H9 (cell line): ENCODE data around the gene BPIFA1. TPM values are rescaled to one million over a fixed set of nuclear protein-coding genes. Genes with fewer than 3 reads are reported as not detected.

Experiments used
- DNase-seq: peaks from one replicate; pipeline ENCODE4 v3.0.0-alpha.2; 2017
- H2AFZ ChIP-seq: one replicate; pipeline ENCODE4 v1.6.1; 2013; ENCODE audit warnings: mild to moderate bottlenecking, low read length, control low read depth, moderate library complexity
- H2AK5ac ChIP-seq: 2 replicates; pipeline ENCODE4 v1.6.1; 2013; ENCODE audit warnings: low read length, control low read depth, mixed read lengths; ENCODE audit not compliant: insufficient read length
- H2BK120ac ChIP-seq: one replicate; pipeline ENCODE4 v1.6.1; 2013; ENCODE audit warnings: low read depth, mild to moderate bottlenecking, low read length, control low read depth, inconsistent platforms; ENCODE audit not compliant: poor library complexity, severe bottlenecking
- H2BK12ac ChIP-seq: 2 replicates; pipeline ENCODE4 v1.6.1; 2013; ENCODE audit warnings: low read length, control low read depth, mixed read lengths, low read depth; ENCODE audit not compliant: insufficient read length
- H2BK15ac ChIP-seq: 2 replicates; pipeline ENCODE4 v1.6.1; 2013; ENCODE audit warnings: low read depth, low read length, control low read depth
- H2BK20ac ChIP-seq: one replicate; pipeline ENCODE4 v1.6.1; 2013; ENCODE audit warnings: low read depth, mild to moderate bottlenecking, low read length, control low read depth, inconsistent platforms; ENCODE audit not compliant: poor library complexity, severe bottlenecking
- H2BK5ac ChIP-seq: 2 replicates; pipeline ENCODE4 v1.6.1; 2013; ENCODE audit warnings: low read length, control low read depth, mixed read lengths; ENCODE audit not compliant: insufficient read length
- H3K14ac ChIP-seq: 2 replicates; pipeline ENCODE4 v1.6.1; 2013; ENCODE audit warnings: low read length, control low read depth; ENCODE audit not compliant: insufficient read depth
- H3K18ac ChIP-seq: 2 replicates; pipeline ENCODE4 v1.6.1; 2013; ENCODE audit warnings: low read depth, mild to moderate bottlenecking, mixed read lengths, low read length, control low read depth; ENCODE audit not compliant: insufficient read length
- H3K23ac ChIP-seq: 2 replicates; pipeline ENCODE4 v1.6.1; 2013; ENCODE audit warnings: low read length, control low read depth, mixed read lengths, low read depth; ENCODE audit not compliant: insufficient read length
- H3K23me2 ChIP-seq: 2 replicates; pipeline ENCODE4 v1.6.1; 2013; ENCODE audit warnings: low read depth, mild to moderate bottlenecking, mixed read lengths, low read length, control low read depth; ENCODE audit not compliant: insufficient read length, poor library complexity, severe bottlenecking
- H3K27ac ChIP-seq: 2 replicates; pipeline ENCODE4 v1.5.1; 2013; ENCODE audit warnings: low read length, control low read depth, mixed read lengths, low read depth; ENCODE audit not compliant: insufficient read length
- H3K27me3 ChIP-seq: 2 replicates; pipeline ENCODE4 v1.6.1; 2013; ENCODE audit warnings: low read length, control low read depth, inconsistent platforms; ENCODE audit not compliant: insufficient read depth
- H3K4ac ChIP-seq: 2 replicates; pipeline ENCODE4 v1.6.1; 2013; ENCODE audit warnings: low read depth, mild to moderate bottlenecking, control low read depth, inconsistent platforms, low read length, moderate library complexity
- H3K4me1 ChIP-seq: 2 replicates; pipeline ENCODE4 v1.6.1; 2013; ENCODE audit warnings: low read length, control low read depth, inconsistent platforms; ENCODE audit not compliant: insufficient read depth
- H3K4me2 ChIP-seq: 2 replicates; pipeline ENCODE4 v1.6.1; 2013; ENCODE audit warnings: low read length, control low read depth, mixed read lengths; ENCODE audit not compliant: insufficient read length, insufficient read depth
- H3K56ac ChIP-seq: 2 replicates; pipeline ENCODE4 v1.6.1; 2013; ENCODE audit warnings: low read depth, mild to moderate bottlenecking, mixed read lengths, low read length, control low read depth; ENCODE audit not compliant: insufficient read length
- H3K79me1 ChIP-seq: 2 replicates; pipeline ENCODE4 v1.6.1; 2013; ENCODE audit warnings: low read depth, mild to moderate bottlenecking, moderate library complexity, low read length, control low read depth, inconsistent platforms; ENCODE audit not compliant: insufficient read depth, poor library complexity, severe bottlenecking
- H3K79me2 ChIP-seq: 2 replicates; pipeline ENCODE4 v1.6.1; 2013; ENCODE audit warnings: low read length, control low read depth, inconsistent platforms; ENCODE audit not compliant: insufficient read depth
- H3K9ac ChIP-seq: 2 replicates; pipeline ENCODE4 v1.6.1; 2013; ENCODE audit warnings: low read length, control low read depth, mixed read lengths; ENCODE audit not compliant: insufficient read length; ENCODE audit errors: extremely low read depth
- H3K9me3 ChIP-seq: one replicate; pipeline ENCODE4 v1.6.1; 2013; ENCODE audit warnings: low read depth, low read length, inconsistent platforms; ENCODE audit not compliant: control insufficient read depth
- H3T11ph ChIP-seq: one replicate; pipeline ENCODE4 v1.6.1; 2013; ENCODE audit warnings: mild to moderate bottlenecking, low read length, control low read depth, inconsistent platforms
- H4K20me1 ChIP-seq: one replicate; pipeline ENCODE4 v1.6.1; 2013; ENCODE audit not compliant: control insufficient read depth, insufficient read length, insufficient read depth
- H4K5ac ChIP-seq: 2 replicates; pipeline ENCODE4 v1.6.1; 2013; ENCODE audit warnings: low read depth, mild to moderate bottlenecking, mixed read lengths, low read length, control low read depth; ENCODE audit not compliant: insufficient read length
- H4K8ac ChIP-seq: replicated peaks from 2 replicates; pipeline ENCODE4 v1.6.1; 2013; ENCODE audit warnings: low read length, control low read depth, mixed read lengths, low read depth; ENCODE audit not compliant: insufficient read length
- H4K91ac ChIP-seq: 2 replicates; pipeline ENCODE4 v1.6.1; 2013; ENCODE audit warnings: low read depth, mild to moderate bottlenecking, moderate library complexity, mixed read lengths, low read length, control low read depth; ENCODE audit not compliant: insufficient read length
- H3K27ac Mint-ChIP-seq, 3 experiments: 2 replicates in 2 of 3; 3 replicates in 1 of 3; pipeline ENCODE4 v1.8.0; 2020 to 2021; ENCODE audit warnings: mixed read lengths in 3 of 3, mild to moderate bottlenecking in 1 of 3, moderate library complexity in 1 of 3
- H3K27me3 Mint-ChIP-seq: 2 replicates; pipeline ENCODE4 v1.8.0; 2021; ENCODE audit warnings: low read depth, mild to moderate bottlenecking, moderate library complexity, mixed read lengths
- H3K36me3 Mint-ChIP-seq, 3 experiments: 2 replicates in 2 of 3; 3 replicates in 1 of 3; pipeline ENCODE4 v1.8.0; 2020 to 2021; ENCODE audit warnings: low read depth in 3 of 3, mixed read lengths in 3 of 3; ENCODE audit not compliant: insufficient read depth in 1 of 3
- H3K4me1 Mint-ChIP-seq, 2 experiments: 2 replicates each; pipeline ENCODE4 v1.8.0; 2020; ENCODE audit warnings: mixed read lengths in 2 of 2
- H3K4me3 Mint-ChIP-seq, 2 experiments: 2 replicates in 1 of 2; 3 replicates in 1 of 2; pipeline ENCODE4 v1.8.0; 2020 to 2021; ENCODE audit warnings: mild to moderate bottlenecking in 2 of 2, mixed read lengths in 2 of 2, moderate library complexity in 1 of 2
- H3K9me3 Mint-ChIP-seq, 2 experiments: 2 replicates in 1 of 2; 3 replicates in 1 of 2; pipeline ENCODE4 v1.8.0; 2020; ENCODE audit warnings: mild to moderate bottlenecking in 2 of 2, mixed read lengths in 2 of 2, moderate library complexity in 1 of 2
- total RNA-seq: library from RNA; stranded (reverse); gene quantifications from 2 replicates; pipeline ENCODE4 v1.2.1, GENCODE V29; 2021
- TF ChIP-seq, protein P1 (sequence below): fragments of 200-600 bp; sonication (generic); conservative IDR thresholded peaks from 3 replicates; pipeline ENCODE4 v1.8.0; 2021; ENCODE audit warnings: antibody characterized with exemption, mild to moderate bottlenecking

The BPIFA1 gene
- total RNA-seq, 1 experiment from 2014 or later: not detected

DNA sequence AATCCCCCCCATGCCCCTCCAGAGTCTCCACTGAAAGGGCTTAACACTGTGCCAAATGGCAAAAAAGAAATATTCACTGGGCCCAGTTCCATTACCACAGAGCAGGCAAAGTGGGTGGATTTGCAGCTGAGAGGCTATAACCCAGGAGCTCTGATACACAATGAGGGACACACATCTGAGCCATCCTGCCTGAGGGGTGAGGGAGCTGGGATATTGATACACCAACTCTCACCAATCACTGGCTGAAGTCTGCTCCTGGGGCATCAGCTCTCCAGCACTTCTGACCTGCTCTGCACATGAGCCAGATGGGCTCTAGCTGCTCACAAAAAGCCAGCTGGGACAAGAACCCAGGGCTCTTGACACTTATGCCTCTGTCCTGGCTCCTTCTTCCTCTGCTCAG lies 52.1 kb downstream of the BPIFA1 start:
- peaks cover 20% of the 10 kb centered on the region for H3K27me3 Mint-ChIP-seq
- no peak for DNase-seq
- H3K4me3 Mint-ChIP-seq: no peak overlapping the region

More for the DNA sequence above, 52.1 kb downstream of the BPIFA1 start:
- H2BK20ac ChIP-seq: no peak overlapping the region
- H4K91ac ChIP-seq: no peak overlapping the region
- peaks cover 7 to 12% of the 10 kb centered on the region in 2 experiments for H3K4me1 Mint-ChIP-seq
- H3K4ac ChIP-seq: no peak overlapping the region
- H3K56ac ChIP-seq: no peak overlapping the region
- H3T11ph ChIP-seq: no peak overlapping the region
- no peak overlapping the region for H4K8ac ChIP-seq
- no peak overlapping the region for H3K14ac ChIP-seq
- H3K27ac Mint-ChIP-seq: no peak overlapping the region
- H3K36me3 Mint-ChIP-seq: no peaks in the 10 kb centered on the region
- TF ChIP-seq, protein P1, sequence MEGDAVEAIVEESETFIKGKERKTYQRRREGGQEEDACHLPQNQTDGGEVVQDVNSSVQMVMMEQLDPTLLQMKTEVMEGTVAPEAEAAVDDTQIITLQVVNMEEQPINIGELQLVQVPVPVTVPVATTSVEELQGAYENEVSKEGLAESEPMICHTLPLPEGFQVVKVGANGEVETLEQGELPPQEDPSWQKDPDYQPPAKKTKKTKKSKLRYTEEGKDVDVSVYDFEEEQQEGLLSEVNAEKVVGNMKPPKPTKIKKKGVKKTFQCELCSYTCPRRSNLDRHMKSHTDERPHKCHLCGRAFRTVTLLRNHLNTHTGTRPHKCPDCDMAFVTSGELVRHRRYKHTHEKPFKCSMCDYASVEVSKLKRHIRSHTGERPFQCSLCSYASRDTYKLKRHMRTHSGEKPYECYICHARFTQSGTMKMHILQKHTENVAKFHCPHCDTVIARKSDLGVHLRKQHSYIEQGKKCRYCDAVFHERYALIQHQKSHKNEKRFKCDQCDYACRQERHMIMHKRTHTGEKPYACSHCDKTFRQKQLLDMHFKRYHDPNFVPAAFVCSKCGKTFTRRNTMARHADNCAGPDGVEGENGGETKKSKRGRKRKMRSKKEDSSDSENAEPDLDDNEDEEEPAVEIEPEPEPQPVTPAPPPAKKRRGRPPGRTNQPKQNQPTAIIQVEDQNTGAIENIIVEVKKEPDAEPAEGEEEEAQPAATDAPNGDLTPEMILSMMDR: no peak
- H3K9me3 ChIP-seq: no peaks in the 10 kb centered on the region
- no peaks in the 10 kb centered on the region for H3K23me2 ChIP-seq
- no peak overlapping the region for H3K27ac ChIP-seq
- no peak overlapping the region for H2BK12ac ChIP-seq
- H3K79me1 ChIP-seq: no peaks in the 10 kb centered on the region
- no peak overlapping the region for H2BK120ac ChIP-seq
- H3K23ac ChIP-seq: no peak overlapping the region
- no peak overlapping the region for H2AK5ac ChIP-seq
- H4K5ac ChIP-seq: no peak overlapping the region
- H2BK15ac ChIP-seq: no peak overlapping the region
- no peaks in the 10 kb centered on the region for H3K4me1 ChIP-seq
- H3K9me3 Mint-ChIP-seq: no peaks in the 10 kb centered on the region
- no peaks in the 10 kb centered on the region for H3K79me2 ChIP-seq
- H3K9ac ChIP-seq: no peak overlapping the region
- no peak overlapping the region for H2BK5ac ChIP-seq
- H3K4me2 ChIP-seq: no peak overlapping the region
- H2AFZ ChIP-seq: no peak overlapping the region
- H3K27me3 ChIP-seq: no peaks in the 10 kb centered on the region
- H3K18ac ChIP-seq: no peak overlapping the region
- no peaks in the 10 kb centered on the region for H4K20me1 ChIP-seq
